Measurements from ENCODE around the gene BCL2L13. TPM values are rescaled to one million over a fixed set of nuclear protein-coding genes. Genes with fewer than 3 reads are reported as not detected.
A peak's percentile ranks its signal among the peaks of the same experiment; 100 is the strongest.

Gene BCL2L13
- polyA plus RNA-seq, 1 donor from 2014 or later, result 20.8 TPM

DNA sequence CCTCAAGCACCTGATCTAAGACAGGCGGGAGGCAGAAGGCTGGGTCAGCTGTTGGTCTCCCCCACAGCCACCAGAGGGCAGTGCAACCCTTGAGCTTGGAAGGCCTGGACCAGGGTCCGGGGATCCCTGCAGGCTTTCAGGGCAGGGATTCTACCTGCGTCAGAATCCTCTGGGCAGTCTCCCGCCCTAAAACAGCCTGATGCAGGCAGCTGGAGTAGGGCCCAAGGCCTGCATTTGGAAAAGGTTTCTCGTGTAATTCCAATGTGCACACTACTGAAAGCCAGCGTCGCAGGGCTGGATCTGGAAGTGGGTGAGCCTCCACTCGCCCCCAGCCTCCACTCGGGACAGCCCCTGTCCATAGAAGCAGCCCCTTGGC, 104.0 kb downstream of the BCL2L13 start:
- no peaks in the 10 kb centered on the region for H4K20me1 ChIP-seq (ENCODE audit: insufficient read depth)
- H3K27me3 ChIP-seq (ENCODE audit: insufficient read depth, low read depth, low read length), result no peaks in the 10 kb centered on the region
- H3K4me2 ChIP-seq (ENCODE audit: low read length), result no peak overlapping the region
- no peaks in the 10 kb centered on the region for H3K9me2 ChIP-seq (ENCODE audit: insufficient read depth, low read length)
- no peak for TF ChIP-seq TAF1 (IDR thresholded peaks at IDR 0.05; ENCODE audit: low read depth)
- TF ChIP-seq SMC3 (conservative IDR thresholded peaks at IDR 0.05; ENCODE audit: poor library complexity), result peak; percentile 83
- no peak for TF ChIP-seq REST (IDR thresholded peaks at IDR 0.05; ENCODE audit: borderline replicate concordance)
- TF ChIP-seq MXI1 (conservative IDR thresholded peaks at IDR 0.05; ENCODE audit: poor library complexity, severe bottlenecking), result no peak
- TF ChIP-seq, protein P1, sequence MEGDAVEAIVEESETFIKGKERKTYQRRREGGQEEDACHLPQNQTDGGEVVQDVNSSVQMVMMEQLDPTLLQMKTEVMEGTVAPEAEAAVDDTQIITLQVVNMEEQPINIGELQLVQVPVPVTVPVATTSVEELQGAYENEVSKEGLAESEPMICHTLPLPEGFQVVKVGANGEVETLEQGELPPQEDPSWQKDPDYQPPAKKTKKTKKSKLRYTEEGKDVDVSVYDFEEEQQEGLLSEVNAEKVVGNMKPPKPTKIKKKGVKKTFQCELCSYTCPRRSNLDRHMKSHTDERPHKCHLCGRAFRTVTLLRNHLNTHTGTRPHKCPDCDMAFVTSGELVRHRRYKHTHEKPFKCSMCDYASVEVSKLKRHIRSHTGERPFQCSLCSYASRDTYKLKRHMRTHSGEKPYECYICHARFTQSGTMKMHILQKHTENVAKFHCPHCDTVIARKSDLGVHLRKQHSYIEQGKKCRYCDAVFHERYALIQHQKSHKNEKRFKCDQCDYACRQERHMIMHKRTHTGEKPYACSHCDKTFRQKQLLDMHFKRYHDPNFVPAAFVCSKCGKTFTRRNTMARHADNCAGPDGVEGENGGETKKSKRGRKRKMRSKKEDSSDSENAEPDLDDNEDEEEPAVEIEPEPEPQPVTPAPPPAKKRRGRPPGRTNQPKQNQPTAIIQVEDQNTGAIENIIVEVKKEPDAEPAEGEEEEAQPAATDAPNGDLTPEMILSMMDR (IDR thresholded peaks at IDR 0.05; ENCODE audit: poor library complexity, severe bottlenecking), result peak; percentile 78
- no peak for TF ChIP-seq EP300 (conservative IDR thresholded peaks at IDR 0.05; ENCODE audit: poor library complexity, severe bottlenecking)
- no peak for TF ChIP-seq POLR2AphosphoS5 (IDR thresholded peaks at IDR 0.05)
- TF ChIP-seq RAD21 (conservative IDR thresholded peaks at IDR 0.05), result peak; percentile 80
- no peak for TF ChIP-seq EZH2 (IDR thresholded peaks at IDR 0.05; ENCODE audit: borderline replicate concordance, insufficient read depth, low read length, poor library complexity, severe bottlenecking)
- no peak overlapping the region for H2AFZ ChIP-seq (ENCODE audit: low read depth, low read length)
- no peak overlapping the region for H3K4me3 ChIP-seq (ENCODE audit: low read length)
- no peaks in the 10 kb centered on the region for H3K79me2 ChIP-seq (replicated peaks; ENCODE audit: insufficient read depth, low read length)
- H3K27ac ChIP-seq (ENCODE audit: low read length), result no peak overlapping the region
- H3K36me3 ChIP-seq (ENCODE audit: insufficient read depth, low read length), result no peaks in the 10 kb centered on the region
- no peak overlapping the region for H3K9ac ChIP-seq (ENCODE audit: low read length)
- no peaks in the 10 kb centered on the region for H3K9me3 ChIP-seq (ENCODE audit: low read length)
- no peaks in the 10 kb centered on the region for H3F3A ChIP-seq (ENCODE audit: insufficient read depth, low read length, poor library complexity, severe bottlenecking)

GRCh38 chr22:17743661-17744411, 105.3 kb downstream of the BCL2L13 start:
- Histone ChIP-seq H3K4me2 (ENCODE audit: low read length) (no peak overlapping the region), H3K4me3 (ENCODE audit: low read length) (no peak overlapping the region), H3K9me3 (ENCODE audit: low read length) (no peaks in the 10 kb centered on the region), H3K9ac (ENCODE audit: low read length) (no peak overlapping the region), H4K20me1 (ENCODE audit: insufficient read depth) (no peaks in the 10 kb centered on the region), H2AFZ (ENCODE audit: low read depth, low read length) (no peak overlapping the region), H3K27me3 (ENCODE audit: insufficient read depth, low read depth, low read length) (no peaks in the 10 kb centered on the region), H3K27ac (ENCODE audit: low read length) (no peak overlapping the region), H3F3A (ENCODE audit: insufficient read depth, low read length, poor library complexity, severe bottlenecking) (no peaks in the 10 kb centered on the region), H3K36me3 (ENCODE audit: insufficient read depth, low read length) (no peaks in the 10 kb centered on the region), H3K9me2 (ENCODE audit: insufficient read depth, low read length) (no peaks in the 10 kb centered on the region), H3K79me2 (replicated peaks; ENCODE audit: insufficient read depth, low read length) (no peaks in the 10 kb centered on the region)
- TF ChIP-seq TAF1 (IDR thresholded peaks at IDR 0.05; ENCODE audit: low read depth), result no peak
- no peak for TF ChIP-seq POLR2AphosphoS5 (IDR thresholded peaks at IDR 0.05)
- TF ChIP-seq, protein P1 (IDR thresholded peaks at IDR 0.05; ENCODE audit: poor library complexity, severe bottlenecking), result no peak
- no peak for TF ChIP-seq RAD21 (conservative IDR thresholded peaks at IDR 0.05)
- TF ChIP-seq REST (IDR thresholded peaks at IDR 0.05; ENCODE audit: borderline replicate concordance), result no peak
- TF ChIP-seq SMC3 (conservative IDR thresholded peaks at IDR 0.05; ENCODE audit: poor library complexity), result no peak
- no peak for TF ChIP-seq MXI1 (conservative IDR thresholded peaks at IDR 0.05; ENCODE audit: poor library complexity, severe bottlenecking)
- no peak for TF ChIP-seq EP300 (conservative IDR thresholded peaks at IDR 0.05; ENCODE audit: poor library complexity, severe bottlenecking)
- TF ChIP-seq EZH2 (IDR thresholded peaks at IDR 0.05; ENCODE audit: borderline replicate concordance, insufficient read depth, low read length, poor library complexity, severe bottlenecking), result no peak

Data from neural cell (in vitro differentiated cells).